ENCODE data around the gene HSBP1. TPM values are rescaled to one million over a fixed set of nuclear protein-coding genes. Genes with fewer than 3 reads are reported as not detected.
A peak's percentile ranks its signal among the peaks of the same experiment; 100 is the strongest.

Gene HSBP1
- total and polyA plus RNA-seq, 2 of the 8 experiments (the other 6 are each of a cell fraction or from before 2014, with no cell fraction given): 78.4 to 219 TPM

GRCh38 chr16:83854420-83854819 is 46.6 kb downstream of the HSBP1 start:
- Histone ChIP-seq H3K14ac (ENCODE audit: insufficient read length) (no peak overlapping the region), H4K5ac (ENCODE audit: insufficient read length, low read depth, low read length) (no peak overlapping the region), H2AFZ (ENCODE audit: low read length) (no peak overlapping the region), H3K9ac (replicated peaks in 1 of 4; ENCODE audit: extremely low read depth in 1 of 4, low read depth in 3 of 4, low read length in 3 of 4) (no peak overlapping the region), H3K56ac (replicated peaks; ENCODE audit: insufficient read length, low read depth, low read length) (no peak overlapping the region), H4K91ac (replicated peaks; ENCODE audit: insufficient read length, low read length) (no peak overlapping the region), H2BK12ac (ENCODE audit: low read depth, low read length) (peak overlapping the region; percentile 62; the same call in 1 of the 2 replicates), H3K4me3 (ENCODE audit: extremely low read depth in 1 of 4, insufficient read depth in 2 of 4, low read depth in 3 of 4, low read length in 4 of 4) (no peak overlapping the region), H3K18ac (ENCODE audit: extremely low read depth, low read length) (0 out of 2 replicates have a peak overlapping the region, but pooled peaks have one; percentile 6), H3K4me1 (replicated peaks in 1 of 4; ENCODE audit: control insufficient read depth in 3 of 4, insufficient read depth in 4 of 4, low read length in 3 of 4) (peaks cover under 1 to 11% (median 6%) of the 10 kb centered on the region in 4 experiments; a peak in 6 of 7 replicates), H2BK15ac (ENCODE audit: low read length) (0 out of 2 replicates have a peak overlapping the region, but pooled peaks have one; percentile 75), H4K8ac (ENCODE audit: extremely low read depth, insufficient read depth, low read length) (no peak overlapping the region), H3K79me2 (ENCODE audit: control insufficient read depth in 1 of 2, insufficient read depth in 2 of 2, low read length in 2 of 2) (no peaks in the 10 kb centered on the region), H3K9me3 (ENCODE audit: insufficient read depth in 2 of 2, low read depth in 1 of 2, low read length in 1 of 2) (no peaks in the 10 kb centered on the region), H3K27ac (ENCODE audit: low read depth, low read length) (no peak overlapping the region), H4K20me1 (replicated peaks in 1 of 2; ENCODE audit: control insufficient read depth in 1 of 2, insufficient read depth in 2 of 2, low read length in 2 of 2) (no peaks in the 10 kb centered on the region), H3K4ac (replicated peaks; ENCODE audit: insufficient read length, low read depth, low read length) (no peak overlapping the region), H3K4me2 (ENCODE audit: insufficient read depth in 1 of 2, low read depth in 2 of 2, low read length in 2 of 2) (no peak overlapping the region; a peak in 1 of 4 replicates), H2BK5ac (ENCODE audit: low read depth, low read length) (no peak overlapping the region), H3K36me3 (ENCODE audit: control insufficient read depth in 2 of 4, insufficient read depth in 4 of 4, low read length in 3 of 4) (no peaks in the 10 kb centered on the region), H3K79me1 (ENCODE audit: low read depth, low read length) (no peaks in the 10 kb centered on the region), H2BK20ac (ENCODE audit: low read length) (no peak overlapping the region), H3K27me3 (replicated peaks in 1 of 4; ENCODE audit: control insufficient read depth in 3 of 4, extremely low read depth in 1 of 4, insufficient read depth in 3 of 4, low read length in 3 of 4) (no peaks in the 10 kb centered on the region), H2AK5ac (ENCODE audit: low read depth, low read length) (no peak overlapping the region), H2BK120ac (replicated peaks; ENCODE audit: low read depth, low read length) (no peak overlapping the region), H3K23me2 (ENCODE audit: low read depth, low read length) (no peaks in the 10 kb centered on the region), H3K23ac (ENCODE audit: insufficient read length) (no peak overlapping the region)
- TF ChIP-seq GABPA (IDR thresholded peaks at IDR 0.05; ENCODE audit: borderline replicate concordance, insufficient read depth, low read length) (no peak), CBX5 (IDR thresholded peaks at IDR 0.05; ENCODE audit: low read depth, low read length) (no peak)
- ChIA-PET POLR2A (ENCODE audit: partially characterized antibody) (interaction anchor here (0.7 to 0.8 kb wide), 2 partner anchors 11 to 16 kb away, joined by 3 read pairs; no protein-coding TSS in a partner anchor), CTCF (ENCODE audit: partially characterized antibody) (interaction anchor here (0.8 to 1.1 kb wide), 3 partner anchors 29 to 100 kb away, joined by 3 read pairs; no protein-coding TSS in a partner anchor)
- FAIRE-seq: no peak
- DNase-seq (ENCODE audit: low read depth in 1 of 2, low spot score in 2 of 2): no peak
- WGBS, 2 experiments (ENCODE audit: extremely low coverage in 1 of 2, insufficient coverage in 1 of 2, insufficient read length in 1 of 2, insufficient replicate concordance in 2 of 2, low coverage in 1 of 2, low lambda C conversion rate in 2 of 2, missing lambda C conversion rate in 1 of 2): 94% methylated on average over 9 of the region's 9 CpGs; no CpG with 5 or more reads in 1 of the 2 experiments

Data from H1 (cell line).